Measurements from ENCODE around the gene C1orf198. TPM values are rescaled to one million over a fixed set of nuclear protein-coding genes. Genes with fewer than 3 reads are reported as not detected.

Gene C1orf198
- total RNA-seq, 1 donor from 2014 or later = 17.1 TPM

DNA sequence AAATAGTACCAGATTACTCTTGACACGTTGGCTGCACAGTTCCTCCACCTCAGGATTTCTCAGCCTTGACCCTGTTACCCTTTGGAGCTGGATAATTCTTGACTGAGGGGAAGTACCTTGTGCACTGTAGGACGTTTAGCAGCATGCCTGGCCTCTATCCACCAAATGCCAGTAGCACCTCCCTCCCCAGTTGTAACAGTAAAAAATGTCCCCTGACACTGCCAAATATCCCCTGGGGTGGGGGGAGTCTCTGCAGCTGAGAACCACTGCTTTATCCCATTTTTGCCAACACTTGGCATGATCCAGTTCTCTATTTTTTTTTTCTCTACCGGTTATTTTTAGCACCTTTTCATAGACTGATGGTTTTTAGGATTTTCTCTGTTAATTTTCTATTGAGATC is 34.0 kb downstream of the C1orf198 start:
- no peak for DNase-seq (ENCODE audit: low read depth in 2 of 2)

DNA sequence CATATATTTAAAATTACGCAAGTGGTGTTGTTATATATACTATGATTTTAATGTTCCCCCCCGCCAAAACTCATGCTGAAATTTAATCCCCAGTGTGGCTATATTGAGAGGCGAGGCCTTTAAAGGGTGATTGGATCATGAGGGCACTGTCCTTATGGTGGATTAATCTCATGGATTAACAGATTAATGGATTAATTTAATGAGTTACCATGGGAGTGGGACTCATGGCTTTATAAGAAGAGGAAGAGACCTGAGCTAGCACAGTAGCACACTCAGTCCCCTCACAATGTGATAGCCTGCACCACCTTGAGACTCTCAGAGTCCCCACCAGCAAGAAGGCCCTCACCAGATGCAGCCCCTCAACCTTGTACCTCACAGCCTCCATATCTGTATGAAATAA is 34.8 kb downstream of the C1orf198 start:
- DNase-seq (ENCODE audit: low read depth in 2 of 2) = no peak

DNA sequence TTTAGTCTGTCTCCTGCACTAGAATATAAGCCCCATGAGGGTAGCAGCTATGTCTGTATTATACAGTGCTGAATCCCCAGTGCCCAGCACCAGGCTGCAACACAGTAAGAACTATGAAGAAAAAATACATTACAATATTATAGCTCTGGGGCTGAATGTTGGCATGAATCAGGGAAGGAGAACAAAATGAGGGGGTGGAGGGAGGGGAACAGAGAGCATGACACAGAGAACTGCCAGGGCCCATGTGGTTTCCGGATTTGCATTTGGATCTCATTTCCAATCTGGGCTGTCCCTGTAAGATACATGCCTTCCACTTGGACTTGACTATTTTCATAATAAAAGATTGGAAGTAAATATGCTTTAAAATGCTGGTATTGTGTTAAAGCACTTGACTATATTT is 35.8 kb downstream of the C1orf198 start:
- DNase-seq (ENCODE audit: low read depth in 2 of 2) = no peak

DNA sequence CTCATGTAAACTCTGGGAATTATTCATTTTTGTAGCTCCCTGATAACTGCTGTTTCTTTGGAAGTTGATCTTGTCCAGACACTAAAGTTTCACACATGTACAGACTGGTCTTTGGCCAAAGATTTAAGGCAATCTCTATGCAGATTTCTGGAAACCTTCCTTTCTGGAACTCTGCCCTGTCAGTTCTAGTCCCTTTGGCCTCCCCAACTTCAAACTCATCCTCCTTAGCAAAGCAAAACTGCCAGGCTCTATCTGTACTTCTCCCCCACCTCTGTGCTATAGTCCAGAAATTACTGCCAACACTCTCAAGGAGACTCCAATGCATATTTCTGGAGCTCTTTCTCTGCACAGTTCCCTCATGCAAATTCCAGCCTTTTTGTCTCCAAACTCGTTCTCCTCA is 36.5 kb downstream of the C1orf198 start:
- DNase-seq (ENCODE audit: low read depth in 2 of 2) = no peak

DNA sequence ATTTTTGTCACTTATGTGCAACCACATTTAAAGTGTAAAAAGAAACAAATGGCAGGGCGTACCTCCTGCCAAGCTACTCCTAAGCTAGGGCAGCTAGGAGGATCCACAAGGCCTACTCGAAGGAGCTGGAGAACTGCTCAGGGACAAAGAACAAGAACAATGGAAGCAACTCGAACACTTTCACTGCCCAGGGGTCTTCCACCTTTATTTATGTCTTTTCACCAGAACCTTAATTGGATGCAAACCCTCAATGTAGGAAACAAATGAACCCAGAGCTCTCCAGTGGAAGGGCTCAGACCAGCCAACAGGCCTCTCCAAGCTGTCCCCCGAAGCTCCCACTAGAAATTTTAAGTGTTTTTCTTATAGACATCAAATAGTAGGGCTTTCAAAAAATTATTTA is 39.9 kb downstream of the C1orf198 start:
- DNase-seq (ENCODE audit: low read depth in 2 of 2) = no peak

DNA sequence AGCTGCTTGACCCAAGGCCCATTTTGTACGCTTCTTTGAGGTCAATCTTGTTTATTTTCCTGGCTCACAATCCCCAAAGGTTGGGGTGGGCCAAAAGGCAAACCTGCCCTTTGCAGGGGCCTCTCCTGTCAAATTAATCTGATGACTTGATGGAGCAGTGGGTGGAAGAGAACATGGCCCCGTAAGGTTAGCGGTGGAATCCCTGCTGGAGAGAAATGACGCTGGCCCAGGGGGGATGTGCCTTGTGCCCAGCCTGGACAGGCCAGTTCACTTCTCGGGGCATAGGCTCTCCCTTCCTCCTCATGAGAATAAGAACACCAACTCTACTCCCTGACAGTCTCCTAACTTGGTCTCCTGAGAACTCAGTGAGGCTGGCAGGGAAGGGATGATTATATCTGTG is 40.5 kb downstream of the C1orf198 start:
- DNase-seq (ENCODE audit: low read depth in 2 of 2) = no peak

DNA sequence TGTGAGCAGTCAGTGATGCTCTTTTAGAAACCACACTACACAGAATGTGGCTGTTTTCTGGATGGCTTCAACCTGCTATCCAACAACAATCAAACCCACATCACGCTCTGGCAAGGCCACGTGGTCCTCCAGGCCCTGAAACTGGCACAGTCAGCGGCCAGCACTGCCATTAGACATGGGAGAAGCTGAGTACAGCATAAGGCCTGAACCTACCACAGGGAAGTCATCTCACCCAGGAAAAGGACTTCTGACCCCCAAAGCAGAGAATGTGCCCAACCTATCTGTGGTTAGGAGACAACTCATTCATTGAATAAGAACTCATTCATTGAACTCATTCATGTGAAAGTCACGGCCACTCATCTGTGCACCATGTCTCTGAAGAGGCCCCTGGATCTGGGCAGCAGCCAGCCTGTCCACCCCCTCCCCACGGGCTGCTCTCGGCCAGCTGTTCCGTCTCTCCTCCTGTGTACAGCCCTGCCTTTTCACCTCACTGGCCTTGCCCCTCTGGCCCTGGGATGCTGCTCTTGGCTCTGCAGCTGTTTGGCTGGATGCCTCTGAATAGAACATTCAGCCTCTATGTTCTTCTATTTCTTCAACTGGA is 41.1 kb downstream of the C1orf198 start:
- no peak for DNase-seq (ENCODE audit: low read depth in 2 of 2)

- DNase-seq (ENCODE audit: low read depth in 2 of 2) = no peak
Observed at GRCh38 chr1:230826166-230826875, 42.0 kb downstream of the C1orf198 start.

DNA sequence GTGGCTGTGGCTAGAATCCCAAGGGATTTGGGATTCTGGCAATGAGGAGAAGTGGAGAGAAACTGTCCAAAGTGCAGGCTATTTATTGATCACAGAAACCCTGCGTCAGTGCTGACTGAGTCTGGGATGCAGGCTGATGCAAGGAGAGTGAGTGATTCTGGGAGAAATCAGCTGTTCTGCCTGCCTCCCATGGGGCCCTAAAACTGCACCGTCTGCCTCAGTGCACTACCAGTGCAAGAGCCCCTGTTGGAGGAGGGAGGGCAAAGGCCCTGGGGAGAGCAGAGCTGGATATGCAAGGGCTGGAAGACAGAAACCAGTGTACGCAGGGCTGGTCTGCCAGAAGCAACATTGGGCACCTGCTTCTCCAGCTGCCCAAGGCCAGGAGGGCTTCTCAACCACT is 42.6 kb downstream of the C1orf198 start:
- DNase-seq (ENCODE audit: low read depth in 2 of 2) = no peak

DNA sequence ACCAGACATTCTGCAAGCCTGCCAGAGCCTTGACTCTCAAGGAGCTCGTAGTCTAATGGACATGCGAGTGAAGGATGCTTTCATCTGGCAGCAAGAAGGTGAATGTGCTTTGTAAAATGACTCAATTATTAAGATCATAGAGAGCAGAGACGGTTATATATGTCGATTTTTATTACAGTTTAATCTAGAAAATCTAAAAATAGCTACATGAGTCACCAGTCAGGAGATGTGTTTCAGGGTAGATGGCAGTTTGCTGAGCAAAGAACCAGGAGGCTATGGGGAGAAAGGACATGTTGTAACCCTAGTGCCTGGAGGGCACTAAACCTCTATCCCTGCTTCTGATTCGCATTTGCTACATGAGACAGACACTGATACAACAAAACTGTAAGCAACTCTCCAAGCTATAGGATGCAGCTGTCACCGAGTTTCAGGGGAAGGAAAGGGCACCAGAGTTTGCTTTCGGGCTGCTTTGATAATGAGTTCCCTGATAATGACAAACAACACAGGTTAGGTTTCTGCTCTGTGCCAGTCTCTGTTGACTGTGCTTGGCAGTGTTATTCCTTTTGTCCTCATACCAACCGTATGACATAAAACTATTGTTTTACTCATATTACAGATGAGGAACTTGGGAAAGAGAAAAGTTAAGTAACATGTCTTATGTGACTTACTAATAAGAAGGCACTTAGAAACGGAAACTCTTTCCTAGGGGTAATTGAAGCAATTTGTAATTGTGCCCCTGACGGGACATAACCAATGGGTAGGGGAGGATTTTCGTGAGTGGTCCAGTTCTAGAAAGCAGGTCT is 43.2 kb downstream of the C1orf198 start:
- DNase-seq (ENCODE audit: low read depth in 2 of 2) = peak; percentile 41 to 68

DNA sequence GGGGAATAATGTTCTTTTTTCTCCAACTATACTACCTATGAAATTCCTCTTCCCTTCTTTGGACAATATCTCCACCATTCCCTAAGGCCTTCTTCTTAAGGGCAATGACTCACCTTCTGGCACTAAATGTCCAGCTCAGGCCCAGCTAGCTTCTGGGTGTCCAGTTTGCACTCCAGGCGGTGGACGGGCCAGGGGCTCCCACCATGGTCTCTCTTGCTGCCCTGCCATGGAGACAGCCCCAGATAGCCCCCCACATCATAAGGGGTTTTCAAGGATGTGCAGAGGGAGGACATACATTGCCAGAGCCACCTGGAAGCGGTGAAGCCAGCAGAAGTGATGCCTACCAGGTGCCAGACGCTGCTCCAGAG is 43.8 kb downstream of the C1orf198 start:
- no peak for DNase-seq (ENCODE audit: low read depth in 2 of 2)

DNA sequence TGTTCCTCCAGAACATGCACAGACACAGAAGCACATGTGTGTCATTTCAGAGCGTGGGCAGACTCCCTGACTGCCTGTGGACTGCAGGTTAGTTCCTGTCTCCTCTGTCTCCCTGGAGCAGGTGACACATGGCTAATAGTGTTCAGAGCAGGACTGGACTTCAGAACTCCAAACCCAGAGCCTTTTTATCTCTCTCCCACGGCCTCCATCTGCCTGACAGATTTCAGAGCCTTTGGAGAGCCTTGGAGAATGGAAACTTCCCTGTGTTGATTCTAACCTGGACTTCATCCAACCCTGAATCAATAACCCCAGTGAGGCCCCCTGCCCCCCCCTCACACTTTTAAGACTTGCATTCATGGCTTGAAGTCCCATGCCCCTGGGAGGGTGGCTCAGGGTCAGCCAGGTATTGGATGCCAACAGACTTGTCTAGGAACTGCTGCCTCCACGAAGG is 44.4 kb downstream of the C1orf198 start:
- peak in 1 of 2 donors; percentile 27 for DNase-seq (ENCODE audit: low read depth in 2 of 2)

GRCh38 chr1:230823426-230823825 is 44.9 kb downstream of the C1orf198 start:
- peak; percentile 89 for DNase-seq (ENCODE audit: low read depth in 2 of 2)

GRCh38 chr1:230822092-230822581 is 46.2 kb downstream of the C1orf198 start:
- DNase-seq (ENCODE audit: low read depth in 2 of 2) = peak; percentile 95

DNA sequence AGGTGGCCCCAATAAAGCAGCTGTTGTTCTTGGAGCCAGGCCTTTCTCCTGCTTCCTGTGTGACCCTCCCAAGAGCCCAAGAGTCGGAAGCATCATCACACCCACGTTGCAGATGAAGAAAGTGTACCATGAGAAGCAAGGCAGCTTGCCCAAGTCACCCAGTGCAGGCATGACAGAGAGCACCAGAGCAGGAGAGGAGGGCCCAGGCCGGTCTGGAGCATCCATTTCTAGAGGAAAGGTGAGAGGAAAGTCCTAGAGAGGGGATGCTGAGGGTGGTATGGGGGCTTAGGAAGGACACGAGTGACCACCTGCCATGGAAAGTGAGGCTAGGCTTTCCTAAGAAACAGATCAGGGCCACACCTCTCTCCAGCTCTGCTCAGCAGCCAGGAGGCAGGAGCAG is 47.0 kb downstream of the C1orf198 start:
- no peak for DNase-seq (ENCODE audit: low read depth in 2 of 2)

- no peak for DNase-seq (ENCODE audit: low read depth in 2 of 2)
Observed at GRCh38 chr1:230820568-230820967, 47.8 kb downstream of the C1orf198 start.

DNA sequence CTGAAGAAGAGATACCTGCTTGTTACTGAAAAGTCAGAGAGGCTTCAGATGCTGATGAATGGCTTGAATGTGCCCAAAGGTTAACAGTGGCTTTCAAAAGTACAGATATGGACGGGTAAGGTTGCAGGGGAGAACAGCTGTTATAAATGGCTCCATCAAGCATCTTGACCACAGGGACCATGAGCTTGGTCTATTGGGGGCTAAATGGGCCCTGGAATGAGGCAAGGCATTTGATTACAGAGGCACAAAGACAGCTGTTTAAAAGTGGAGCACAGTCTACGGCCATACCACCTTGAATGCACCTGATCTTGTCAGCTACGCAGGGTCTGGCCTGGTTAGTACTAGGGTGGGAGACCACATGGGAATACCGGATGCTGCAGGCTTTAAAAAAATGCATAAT is 48.3 kb downstream of the C1orf198 start:
- no peak for DNase-seq (ENCODE audit: low read depth in 2 of 2)

GRCh38 chr1:230818901-230819300 is 49.4 kb downstream of the C1orf198 start:
- DNase-seq (ENCODE audit: low read depth in 2 of 2) = no peak

- no peak for DNase-seq (ENCODE audit: low read depth in 2 of 2)
Observed at GRCh38 chr1:230818367-230818766, 50.0 kb downstream of the C1orf198 start.

GRCh38 chr1:230816018-230816417 is 52.3 kb downstream of the C1orf198 start:
- DNase-seq (ENCODE audit: low read depth in 2 of 2) = no peak

- DNase-seq (ENCODE audit: low read depth in 2 of 2) = no peak
Observed at GRCh38 chr1:230814949-230815692, 53.2 kb downstream of the C1orf198 start.

GRCh38 chr1:230812568-230812967 is 55.8 kb downstream of the C1orf198 start:
- DNase-seq (ENCODE audit: low read depth in 2 of 2) = no peak

Data from dermis microvascular lymphatic vessel endothelial cell (primary cell).